ENCODE results near the gene MARVELD2. TPM values are rescaled to one million over a fixed set of nuclear protein-coding genes. Genes with fewer than 3 reads are reported as not detected.
"Not testable (repeated sequence)": the region's sequence is repeated elsewhere in the genome, so short reads cannot be mapped to it uniquely, and the experiment has no call there.

MARVELD2 gene
- total RNA-seq, 1 donor from 2014 or later: 19.5 TPM

GRCh38 chr5:69444127-69444754 lies 29.3 kb downstream of the MARVELD2 start:
- no peak overlapping the region for H3K4me3 ChIP-seq (ENCODE audit: low read depth, low read length)
- DNase-seq (ENCODE audit: low read depth): no peak
- TF ChIP-seq CTCF (IDR thresholded peaks at IDR 0.05; ENCODE audit: insufficient read depth, low read length, severe bottlenecking): no peak
- no peak for FAIRE-seq
- H3K36me3 ChIP-seq (ENCODE audit: control insufficient read depth, insufficient read depth, low read length): peaks cover 6% of the 10 kb centered on the region
- no peaks in the 10 kb centered on the region for H3K27me3 ChIP-seq (ENCODE audit: control insufficient read depth, insufficient read depth, low read length)

DNA sequence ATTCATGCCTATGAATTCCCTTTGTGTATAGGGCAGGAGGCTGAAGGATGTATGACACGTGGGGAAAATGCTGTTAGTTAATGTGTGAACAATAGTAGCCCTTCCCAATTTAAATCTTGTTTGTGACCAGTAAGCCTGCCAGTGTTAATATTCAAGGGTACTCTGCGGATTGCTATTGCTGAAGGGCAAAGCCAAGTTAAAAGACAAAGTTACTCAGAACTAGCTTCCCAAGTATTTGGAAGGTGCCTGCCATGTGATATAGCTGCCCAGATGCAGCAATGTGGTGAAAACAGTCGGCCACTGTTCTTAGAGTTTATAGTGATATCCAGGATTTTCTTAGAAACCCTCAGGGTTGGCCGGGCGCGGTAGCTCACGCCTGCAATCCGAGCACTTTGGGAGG lies 34.6 kb downstream of the MARVELD2 start:
- DNase-seq (ENCODE audit: low read depth) (no peak), FAIRE-seq (no peak)
- Histone ChIP-seq H3K4me3 (ENCODE audit: low read depth, low read length) (no peak overlapping the region), H3K27me3 (ENCODE audit: control insufficient read depth, insufficient read depth, low read length) (no peaks in the 10 kb centered on the region), H3K36me3 (ENCODE audit: control insufficient read depth, insufficient read depth, low read length) (no peaks in the 10 kb centered on the region)
- no peak for TF ChIP-seq CTCF (IDR thresholded peaks at IDR 0.05; ENCODE audit: insufficient read depth, low read length, severe bottlenecking)

DNA sequence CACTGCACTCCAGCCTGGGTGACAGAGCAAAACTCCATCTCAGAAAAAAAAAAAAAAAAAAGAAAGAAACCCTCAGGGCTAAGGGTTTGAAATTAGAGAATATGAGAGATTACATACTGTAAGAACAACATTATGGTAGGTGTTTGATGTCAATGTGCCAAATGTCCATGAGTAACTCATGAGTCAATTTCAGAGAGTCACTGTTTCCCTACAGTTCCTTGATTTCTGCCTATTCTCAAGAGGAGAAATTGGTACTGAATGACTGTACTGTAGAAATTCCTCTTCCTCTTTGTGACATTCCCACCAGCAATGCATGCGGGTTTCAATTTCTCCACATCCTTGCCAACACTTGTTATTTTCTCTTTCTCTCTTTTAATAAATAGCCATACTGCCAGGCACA lies 35.2 kb downstream of the MARVELD2 start:
- DNase-seq (ENCODE audit: low read depth) (peak; percentile 100), FAIRE-seq (no peak)
- no peak for TF ChIP-seq CTCF (IDR thresholded peaks at IDR 0.05; ENCODE audit: insufficient read depth, low read length, severe bottlenecking)
- Histone ChIP-seq H3K4me3 (ENCODE audit: low read depth, low read length) (no peak overlapping the region), H3K36me3 (ENCODE audit: control insufficient read depth, insufficient read depth, low read length) (no peaks in the 10 kb centered on the region), H3K27me3 (ENCODE audit: control insufficient read depth, insufficient read depth, low read length) (no peaks in the 10 kb centered on the region)

GRCh38 chr5:69450527-69450926 lies 35.6 kb downstream of the MARVELD2 start:
- DNase-seq (ENCODE audit: low read depth): peak; percentile 8
- H3K36me3 ChIP-seq (ENCODE audit: control insufficient read depth, insufficient read depth, low read length); H3K4me3 ChIP-seq (ENCODE audit: low read depth, low read length); H3K27me3 ChIP-seq (ENCODE audit: control insufficient read depth, insufficient read depth, low read length); FAIRE-seq: not testable (repeated sequence)

GRCh38 chr5:69451941-69452647 lies 37.2 kb downstream of the MARVELD2 start:
- Histone ChIP-seq H3K4me3 (ENCODE audit: low read depth, low read length) (no peak overlapping the region), H3K36me3 (ENCODE audit: control insufficient read depth, insufficient read depth, low read length) (no peaks in the 10 kb centered on the region), H3K27me3 (ENCODE audit: control insufficient read depth, insufficient read depth, low read length) (no peaks in the 10 kb centered on the region)
- DNase-seq (ENCODE audit: low read depth): no peak
- FAIRE-seq: no peak
- no peak for TF ChIP-seq CTCF (IDR thresholded peaks at IDR 0.05; ENCODE audit: insufficient read depth, low read length, severe bottlenecking)

DNA sequence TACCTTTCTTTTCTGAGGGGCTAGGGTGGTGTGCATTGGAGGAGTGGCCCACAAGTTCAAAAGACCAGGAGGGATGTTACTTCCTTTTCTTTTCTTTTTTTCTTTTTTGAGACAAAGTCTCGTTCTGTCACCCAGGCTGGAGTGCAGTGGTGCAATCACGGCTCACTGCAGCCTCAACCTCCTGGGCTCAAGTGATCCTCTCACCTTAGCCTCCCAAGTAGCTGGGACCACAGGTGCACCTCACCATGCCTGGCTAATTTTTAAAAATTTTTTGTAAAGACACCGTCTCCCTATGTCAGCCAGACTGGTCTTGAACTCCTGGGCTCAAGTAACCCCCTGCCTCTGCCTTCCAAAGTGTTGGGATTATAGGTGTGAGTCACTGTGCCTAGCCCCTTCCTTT lies 38.6 kb downstream of the MARVELD2 start:
- H3K36me3 ChIP-seq (ENCODE audit: control insufficient read depth, insufficient read depth, low read length); DNase-seq (ENCODE audit: low read depth): not testable (repeated sequence)

More for the DNA sequence above, 38.6 kb downstream of the MARVELD2 start:
- H3K27me3 ChIP-seq (ENCODE audit: control insufficient read depth, insufficient read depth, low read length); FAIRE-seq; H3K4me3 ChIP-seq (ENCODE audit: low read depth, low read length): not testable (repeated sequence)
